Astrocyte of the spinal cord (primary cell): ENCODE measurements around the gene SYT12.

Experiments used
- DNase-seq: peaks from one replicate; pipeline ENCODE4 v3.0.0; 2011; ENCODE audit warnings: low read depth, low spot score
- H3K4me3 ChIP-seq: 2 replicates; pipeline ENCODE4 v1.5.1; 2011; ENCODE audit warnings: low read depth, mild to moderate bottlenecking, low read length, moderate library complexity
- in situ Hi-C: cut with HindIII; loops from 2 replicates; pipeline ENCODE4 v1.10.0; 2017; ENCODE audit warnings: low sequenced_read_pairs
- TF ChIP-seq, protein P1 (sequence below): IDR thresholded peaks from 2 replicates; pipeline ENCODE4 v1.5.1; 2012; ENCODE audit warnings: low read depth, mild to moderate bottlenecking, low read length, inconsistent platforms

Gene SYT12

DNA sequence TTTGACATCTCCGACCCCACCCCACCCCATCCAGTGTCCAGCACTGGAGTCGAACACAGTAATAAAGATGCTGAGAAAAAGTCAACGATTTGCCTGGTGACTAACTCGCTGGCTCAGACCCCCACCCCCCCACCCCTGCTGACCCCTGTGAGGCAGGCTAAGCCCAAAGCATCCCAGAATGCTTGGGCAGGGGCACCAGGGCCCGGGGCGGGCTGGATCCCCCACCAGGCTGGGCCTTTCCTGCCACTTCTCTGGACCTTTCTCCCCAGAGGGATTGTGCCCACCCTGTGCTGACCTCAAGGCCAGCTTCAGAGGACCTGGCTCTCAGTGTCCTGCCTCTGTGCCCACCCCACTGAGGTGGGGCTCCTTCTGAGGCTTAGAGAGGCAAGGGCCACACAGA lies 46.0 kb upstream of the SYT12 start:
- in situ Hi-C loops = no loop called here
- H3K4me3 ChIP-seq = no peak overlapping the region
- TF ChIP-seq, protein P1, sequence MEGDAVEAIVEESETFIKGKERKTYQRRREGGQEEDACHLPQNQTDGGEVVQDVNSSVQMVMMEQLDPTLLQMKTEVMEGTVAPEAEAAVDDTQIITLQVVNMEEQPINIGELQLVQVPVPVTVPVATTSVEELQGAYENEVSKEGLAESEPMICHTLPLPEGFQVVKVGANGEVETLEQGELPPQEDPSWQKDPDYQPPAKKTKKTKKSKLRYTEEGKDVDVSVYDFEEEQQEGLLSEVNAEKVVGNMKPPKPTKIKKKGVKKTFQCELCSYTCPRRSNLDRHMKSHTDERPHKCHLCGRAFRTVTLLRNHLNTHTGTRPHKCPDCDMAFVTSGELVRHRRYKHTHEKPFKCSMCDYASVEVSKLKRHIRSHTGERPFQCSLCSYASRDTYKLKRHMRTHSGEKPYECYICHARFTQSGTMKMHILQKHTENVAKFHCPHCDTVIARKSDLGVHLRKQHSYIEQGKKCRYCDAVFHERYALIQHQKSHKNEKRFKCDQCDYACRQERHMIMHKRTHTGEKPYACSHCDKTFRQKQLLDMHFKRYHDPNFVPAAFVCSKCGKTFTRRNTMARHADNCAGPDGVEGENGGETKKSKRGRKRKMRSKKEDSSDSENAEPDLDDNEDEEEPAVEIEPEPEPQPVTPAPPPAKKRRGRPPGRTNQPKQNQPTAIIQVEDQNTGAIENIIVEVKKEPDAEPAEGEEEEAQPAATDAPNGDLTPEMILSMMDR = no peak
- DNase-seq = no peak

GRCh38 chr11:66978229-66978628 lies 44.7 kb upstream of the SYT12 start:
- DNase-seq = no peak
- in situ Hi-C loops = no loop called here

DNA sequence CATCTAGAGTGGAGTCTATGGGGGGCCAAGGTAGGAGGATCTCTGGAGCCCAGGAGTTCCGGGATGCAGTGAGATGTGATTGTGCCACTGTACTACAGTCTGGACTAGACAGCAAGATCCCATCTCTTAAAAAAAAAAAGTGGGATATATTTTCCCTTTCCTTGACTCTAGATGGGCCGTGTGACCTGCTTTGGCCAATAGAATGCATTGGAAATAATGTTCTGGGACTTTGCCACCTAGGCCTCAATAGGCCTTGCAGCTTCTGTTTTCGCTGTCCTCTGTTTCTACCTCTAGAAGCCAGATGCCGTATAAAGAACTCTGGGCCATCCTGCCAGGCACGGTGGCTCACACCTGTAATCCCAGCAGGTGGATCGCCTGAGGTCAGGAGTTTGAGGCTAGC lies 44.2 kb upstream of the SYT12 start:
- in situ Hi-C loops = no loop called here
- TF ChIP-seq, protein P1 = no peak
- H3K4me3 ChIP-seq = no peak overlapping the region
- no peak for DNase-seq

More at GRCh38 chr11:66978229-66978628, 44.7 kb upstream of the SYT12 start:
- no peak overlapping the region for H3K4me3 ChIP-seq
- TF ChIP-seq, protein P1 = no peak

GRCh38 chr11:66979336-66979980 lies 43.5 kb upstream of the SYT12 start:
- in situ Hi-C loops = no loop called here

GRCh38 chr11:66981976-66982578 lies 40.9 kb upstream of the SYT12 start:
- H3K4me3 ChIP-seq = no peak overlapping the region
- TF ChIP-seq, protein P1 = no peak
- in situ Hi-C loops = no loop called here
- peak; percentile 93 for DNase-seq

More at GRCh38 chr11:66979336-66979980, 43.5 kb upstream of the SYT12 start:
- no peak for DNase-seq
- TF ChIP-seq, protein P1 = no peak
- no peak overlapping the region for H3K4me3 ChIP-seq

- no peak overlapping the region for H3K4me3 ChIP-seq
- no peak for DNase-seq
- in situ Hi-C loops = no loop called here
- TF ChIP-seq, protein P1 = no peak
Observed at GRCh38 chr11:66983275-66983924, 39.5 kb upstream of the SYT12 start.
